GM18868 (cell line): ENCODE results near the gene UNC119.
A peak's percentile ranks its signal among the peaks of the same experiment; 100 is the strongest.
"Not testable (repeated sequence)": the region's sequence is repeated elsewhere in the genome, so short reads cannot be mapped to it uniquely, and the experiment has no call there.

Experiments used
- ATAC-seq: cut with Tn5 transposase; IDR thresholded peaks from one replicate; pipeline ENCODE4 v1.9.1; 2021; ENCODE audit warnings: mild to moderate bottlenecking, moderate library complexity; ENCODE audit not compliant: unreplicated experiment

Gene UNC119

GRCh38 chr17:28552176-28552999, at the start of gene UNC119:
Gene UNC119, minus strand, starts transcription at chr17:28552624. Its CDS starts 67 bp downstream, at chr17:28552557.
- peak; percentile 53 for ATAC-seq

- peak; percentile 58 for ATAC-seq
These were observed 47.1 kb upstream of the UNC119 start for GRCh38 chr17:28599311-28600184.

GRCh38 chr17:28598799-28599310, 46.4 kb upstream of the UNC119 start, which contains the start of gene SPAG5:
Gene SPAG5, minus strand, starts transcription at chr17:28599025. Its CDS starts 79 bp downstream, at chr17:28598946.
- ATAC-seq = peak; percentile 79

GRCh38 chr17:28598389-28598788, 46.0 kb upstream of the UNC119 start:
- no peak for ATAC-seq

GRCh38 chr17:28597606-28598383, 45.4 kb upstream of the UNC119 start:
- no peak for ATAC-seq

- no peak for ATAC-seq
These were observed 39.8 kb upstream of the UNC119 start for GRCh38 chr17:28592260-28592659.

GRCh38 chr17:28585851-28586250, 33.4 kb upstream of the UNC119 start:
- no peak for ATAC-seq

- ATAC-seq = no peak
These were observed 32.0 kb upstream of the UNC119 start for GRCh38 chr17:28584434-28584833.

- ATAC-seq = no peak
These were observed 30.1 kb upstream of the UNC119 start for GRCh38 chr17:28582513-28582912.

GRCh38 chr17:28580959-28581358, 28.5 kb upstream of the UNC119 start:
- ATAC-seq = no peak

- ATAC-seq = no peak
These were observed 27.1 kb upstream of the UNC119 start for GRCh38 chr17:28579526-28579925.

GRCh38 chr17:28578246-28579195, 26.1 kb upstream of the UNC119 start:
- ATAC-seq = no peak

- ATAC-seq = no peak
These were observed 25.0 kb upstream of the UNC119 start for GRCh38 chr17:28577466-28577824.

- ATAC-seq = peak; percentile 84
These were observed 24.5 kb upstream of the UNC119 start, which contains the start of gene ALDOC for GRCh38 chr17:28576758-28577465. Gene ALDOC, minus strand, starts transcription at chr17:28576895. Its CDS starts 1,363 bp downstream, at chr17:28575532.

- ATAC-seq = not testable (repeated sequence)
These were observed 23.6 kb upstream of the UNC119 start for GRCh38 chr17:28576016-28576415.

- ATAC-seq = no peak
These were observed 22.8 kb upstream of the UNC119 start for GRCh38 chr17:28575126-28575795.

- ATAC-seq = no peak
These were observed 22.1 kb upstream of the UNC119 start for GRCh38 chr17:28574526-28574925.

GRCh38 chr17:28573966-28574480, 21.6 kb upstream of the UNC119 start:
- ATAC-seq = no peak
